Colonic mucosa (tissue), 4 donors: ENCODE results near the gene ZFP90. TPM values are rescaled to one million over a fixed set of nuclear protein-coding genes. Genes with fewer than 3 reads are reported as not detected.

Source experiments
- DNase-seq: peaks from one replicate; pipeline ENCODE4 v3.0.0-alpha.2; 2020
- H3K27ac ChIP-seq: fragments of 200-600 bp; one replicate; pipeline ENCODE4 v1.8.0; 2021
- H3K27me3 ChIP-seq: fragments of 200-600 bp; one replicate; pipeline ENCODE4 v1.8.0; 2021
- H3K36me3 ChIP-seq: fragments of 200-600 bp; one replicate; pipeline ENCODE4 v1.8.0; 2021
- H3K4me1 ChIP-seq: fragments of 200-600 bp; one replicate; pipeline ENCODE4 v1.8.0; 2021; ENCODE audit warnings: mild to moderate bottlenecking
- H3K4me3 ChIP-seq: fragments of 200-600 bp; one replicate; pipeline ENCODE4 v1.8.0; 2021
- H3K9ac ChIP-seq, 2 donors: one replicate each; pipeline ENCODE4 v1.7.0; 2013; ENCODE audit warnings: control low read depth in 2 of 2, low read depth in 2 of 2, low read length in 2 of 2
- H3K9me3 ChIP-seq: fragments of 200-600 bp; one replicate; pipeline ENCODE4 v1.8.0; 2021
- intact Hi-C: fragments of 100-400 bp; cut with DNase I; formaldehyde crosslinking; loops from one replicate; pipeline ENCODE4 v1.14.1; 2022
- total RNA-seq, 2 donors: library from RNA; stranded (reverse); fragmentation: NEBNext Ultra II Directional in 1 of 2; extraction: Animal tissue kit (Norgen Biotek cat#: 25700) in 1 of 2; gene quantifications; one replicate each; pipeline ENCODE4 v1.2.1, GENCODE V29; 2021
- TF ChIP-seq, protein P1 (sequence below): fragments of 200-600 bp; IDR thresholded peaks from one replicate; pipeline ENCODE4 v1.8.0; 2022; ENCODE audit warnings: antibody characterized with exemption, mild to moderate bottlenecking
- donor health status: healthy.
- donor health status: DM: no; HTN: no; CAD: no.
- donor health status: DM: no; HTN: no; CAD: no.

Gene ZFP90
- total RNA-seq, 2 donors from 2014 or later: 10.2 to 10.3 TPM

DNA sequence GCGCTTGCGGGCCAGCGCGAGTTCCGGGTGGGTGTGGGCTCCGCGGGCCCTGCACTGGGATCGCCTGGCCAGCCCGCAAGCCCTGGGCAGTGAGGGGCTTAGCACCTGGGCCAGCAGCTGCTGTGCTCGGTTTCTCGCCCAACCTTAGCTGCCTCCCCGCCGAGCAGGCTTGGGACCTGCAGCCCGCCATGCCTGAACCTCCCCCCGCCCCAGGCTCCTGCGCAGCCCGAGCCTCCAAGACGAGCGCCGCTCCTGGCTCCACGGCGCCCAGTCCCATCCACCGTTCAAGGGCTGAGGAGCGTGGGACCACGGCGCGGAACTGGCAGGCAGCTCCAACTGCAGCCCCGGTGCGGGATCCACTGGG, 12.3 kb upstream of the ZFP90 start:
- intact Hi-C loops: no loop called here
- no peak for DNase-seq
- no peaks in the 10 kb centered on the region for H3K27me3 ChIP-seq
- no peaks in the 10 kb centered on the region for H3K9me3 ChIP-seq
- TF ChIP-seq, protein P1, sequence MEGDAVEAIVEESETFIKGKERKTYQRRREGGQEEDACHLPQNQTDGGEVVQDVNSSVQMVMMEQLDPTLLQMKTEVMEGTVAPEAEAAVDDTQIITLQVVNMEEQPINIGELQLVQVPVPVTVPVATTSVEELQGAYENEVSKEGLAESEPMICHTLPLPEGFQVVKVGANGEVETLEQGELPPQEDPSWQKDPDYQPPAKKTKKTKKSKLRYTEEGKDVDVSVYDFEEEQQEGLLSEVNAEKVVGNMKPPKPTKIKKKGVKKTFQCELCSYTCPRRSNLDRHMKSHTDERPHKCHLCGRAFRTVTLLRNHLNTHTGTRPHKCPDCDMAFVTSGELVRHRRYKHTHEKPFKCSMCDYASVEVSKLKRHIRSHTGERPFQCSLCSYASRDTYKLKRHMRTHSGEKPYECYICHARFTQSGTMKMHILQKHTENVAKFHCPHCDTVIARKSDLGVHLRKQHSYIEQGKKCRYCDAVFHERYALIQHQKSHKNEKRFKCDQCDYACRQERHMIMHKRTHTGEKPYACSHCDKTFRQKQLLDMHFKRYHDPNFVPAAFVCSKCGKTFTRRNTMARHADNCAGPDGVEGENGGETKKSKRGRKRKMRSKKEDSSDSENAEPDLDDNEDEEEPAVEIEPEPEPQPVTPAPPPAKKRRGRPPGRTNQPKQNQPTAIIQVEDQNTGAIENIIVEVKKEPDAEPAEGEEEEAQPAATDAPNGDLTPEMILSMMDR: no peak
- peaks cover 7% of the 10 kb centered on the region for H3K4me1 ChIP-seq
- H3K27ac ChIP-seq: no peak overlapping the region
- H3K4me3 ChIP-seq: no peak overlapping the region
- H3K9ac ChIP-seq: no peak overlapping the region
- H3K36me3 ChIP-seq: no peaks in the 10 kb centered on the region

DNA sequence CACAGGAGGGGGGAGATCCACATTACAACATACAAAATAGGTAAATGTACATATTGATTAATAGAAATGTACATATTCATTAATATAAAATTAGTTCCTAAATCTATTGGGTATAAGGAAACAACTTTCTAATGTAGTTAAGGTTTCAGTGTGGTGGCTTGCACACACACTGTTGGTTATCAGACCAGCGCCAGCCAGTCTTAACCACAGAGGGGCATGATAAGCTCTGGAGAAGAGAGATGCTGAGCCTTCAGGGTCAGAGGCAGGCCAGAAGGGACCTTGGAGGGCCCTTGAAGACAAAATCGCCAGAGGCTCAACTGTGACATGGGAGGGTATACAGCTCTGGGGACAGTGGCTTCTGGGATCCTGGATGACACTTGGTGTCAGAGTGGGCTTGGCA, 10.9 kb upstream of the ZFP90 start:
- H3K9me3 ChIP-seq: no peaks in the 10 kb centered on the region
- no peak overlapping the region for H3K4me3 ChIP-seq
- DNase-seq: no peak
- TF ChIP-seq, protein P1: no peak
- H3K27ac ChIP-seq: no peak overlapping the region
- H3K36me3 ChIP-seq: no peaks in the 10 kb centered on the region
- intact Hi-C loops: no loop called here
- peaks cover 7% of the 10 kb centered on the region for H3K4me1 ChIP-seq
- no peaks in the 10 kb centered on the region for H3K27me3 ChIP-seq
- H3K9ac ChIP-seq: no peak overlapping the region

DNA sequence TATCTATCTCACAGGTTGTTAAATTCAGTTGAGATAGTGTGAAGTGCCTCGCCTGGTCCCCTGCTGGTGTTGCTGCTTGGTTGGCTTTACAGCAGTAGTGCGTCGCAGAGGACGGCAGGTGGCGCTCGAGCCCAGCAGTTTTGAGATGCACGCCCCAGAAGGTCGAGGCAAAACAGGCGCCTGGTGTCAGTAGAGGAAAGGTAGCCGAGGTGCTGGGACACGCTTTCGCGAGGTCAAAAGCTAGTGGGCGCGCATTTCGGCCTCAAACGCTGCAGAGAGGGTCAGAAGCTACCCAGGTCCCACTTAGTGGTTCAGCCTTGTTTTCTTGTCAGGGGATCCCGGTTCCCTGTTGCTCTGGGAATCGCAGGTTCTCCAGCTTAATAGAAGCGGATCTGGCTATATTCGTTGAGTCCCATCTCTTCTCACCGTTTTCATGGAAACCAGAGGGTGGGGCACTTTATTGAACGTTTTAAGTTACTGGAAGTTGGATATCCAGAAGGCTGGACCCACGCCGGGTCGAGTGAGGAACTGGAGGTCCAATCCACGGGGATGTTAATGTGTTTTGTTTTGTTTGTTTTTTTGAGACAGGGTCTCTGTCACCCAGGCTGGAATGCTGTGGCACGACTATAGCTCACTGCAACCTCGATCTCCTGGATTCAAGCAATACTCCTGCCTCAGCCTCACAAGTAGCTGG, 10.3 kb upstream of the ZFP90 start:
- no peaks in the 10 kb centered on the region for H3K36me3 ChIP-seq
- intact Hi-C loops: no loop called here
- DNase-seq: peak; percentile 93
- H3K27me3 ChIP-seq: no peaks in the 10 kb centered on the region
- H3K4me1 ChIP-seq: peaks cover 7% of the 10 kb centered on the region
- peak overlapping the region; percentile 11 for H3K4me3 ChIP-seq
- H3K9ac ChIP-seq: peak overlapping the region in 1 of 2 donors; percentile 62
- H3K9me3 ChIP-seq: no peaks in the 10 kb centered on the region
- no peak overlapping the region for H3K27ac ChIP-seq
- TF ChIP-seq, protein P1: peak; percentile 90

DNA sequence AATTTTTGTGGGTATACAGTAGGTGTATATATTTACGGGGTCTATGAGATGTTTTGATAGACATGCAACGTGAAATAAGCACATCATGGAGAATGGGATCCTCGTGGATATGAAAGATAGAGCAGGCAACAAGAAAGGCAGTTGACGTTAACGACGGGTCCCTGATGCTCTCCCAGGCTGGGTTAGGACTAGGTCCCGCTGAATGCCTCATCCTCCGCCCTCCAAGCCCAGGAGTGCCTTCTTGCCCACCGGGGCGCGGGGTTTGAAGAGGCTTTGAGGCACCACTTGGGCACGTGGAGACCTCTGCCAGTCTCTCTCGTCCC, 9.5 kb upstream of the ZFP90 start:
- Histone ChIP-seq H3K36me3 (no peaks in the 10 kb centered on the region), H3K4me3 (peak overlapping the region; percentile 92), H3K27ac (no peak overlapping the region), H3K4me1 (peaks cover 7% of the 10 kb centered on the region), H3K27me3 (no peaks in the 10 kb centered on the region), H3K9ac (peak overlapping the region in 1 of 2 donors; percentile 76), H3K9me3 (no peaks in the 10 kb centered on the region)
- DNase-seq: no peak
- TF ChIP-seq, protein P1: no peak
- intact Hi-C loops: no loop called here

DNA sequence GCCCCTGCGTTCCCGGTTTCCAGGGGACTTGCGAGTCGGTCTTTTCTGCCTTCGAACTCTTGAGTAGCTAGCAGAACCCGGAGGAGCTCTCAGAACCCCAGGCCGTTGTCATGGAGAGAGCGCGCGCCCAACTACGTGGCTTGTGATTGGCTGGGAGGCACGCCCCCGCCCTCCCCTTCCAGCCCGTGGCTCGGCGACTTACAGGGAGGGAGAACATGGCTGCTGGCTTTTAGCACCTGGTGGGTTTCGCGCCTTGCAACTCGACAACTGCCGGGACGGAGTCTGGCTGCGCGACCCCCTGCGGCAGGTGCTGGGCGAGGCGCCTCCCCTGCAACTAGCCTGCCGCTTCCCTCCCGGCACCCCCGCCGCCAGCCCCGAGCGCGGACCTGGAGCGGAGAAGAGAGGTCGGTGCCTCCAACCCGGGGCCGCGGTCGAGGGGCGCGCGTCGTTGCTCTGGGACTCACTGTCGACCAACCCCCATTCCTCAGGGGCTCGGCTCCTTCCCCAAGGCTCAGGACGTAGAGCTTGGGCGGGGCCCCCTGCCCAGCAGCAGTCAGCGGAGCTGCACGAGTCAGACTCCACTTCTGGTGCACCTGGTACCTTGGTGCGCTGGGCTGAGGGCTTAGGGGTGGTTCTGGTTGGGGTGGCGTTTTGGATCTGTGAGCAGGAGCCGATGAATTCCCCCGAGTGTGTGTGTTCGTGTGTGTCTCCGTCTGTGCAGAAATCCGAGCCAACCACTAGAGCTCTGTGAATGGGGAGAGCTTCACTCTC, 9.0 kb upstream of the ZFP90 start:
- peaks cover 7% of the 10 kb centered on the region for H3K4me1 ChIP-seq
- H3K36me3 ChIP-seq: no peaks in the 10 kb centered on the region
- intact Hi-C loops: loop anchor here (10.0 kb wide), 1 partner anchor 165 kb away; no protein-coding TSS in a partner anchor
- H3K27me3 ChIP-seq: no peaks in the 10 kb centered on the region
- TF ChIP-seq, protein P1: no peak
- peak overlapping the region; percentile 92 for H3K4me3 ChIP-seq
- no peaks in the 10 kb centered on the region for H3K9me3 ChIP-seq
- H3K9ac ChIP-seq: peak overlapping the region; percentile 68 to 76
- peak; percentile 95 for DNase-seq
- H3K27ac ChIP-seq: no peak overlapping the region
